Small intestine (tissue), 7 donors: ENCODE results near the gene SORBS1. TPM values are rescaled to one million over a fixed set of nuclear protein-coding genes. Genes with fewer than 3 reads are reported as not detected.
A peak's percentile ranks its signal among the peaks of the same experiment; 100 is the strongest.

ENCODE experiments used
- DNase-seq, 2 donors: peaks; one replicate each; pipeline versions ENCODE4 v3.0.0 to v3.0.0-alpha.2; 2013
- FAIRE-seq: peaks from 2 replicates; lab custom pipeline; 2012; peaks lifted over from hg19 to GRCh38; lab: Jason Lieb, UNC
- H3K27ac ChIP-seq, 3 donors: one replicate each; pipeline ENCODE4 v1.5.1; 2013; ENCODE audit warnings: low read length in 2 of 3, mild to moderate bottlenecking in 2 of 3, control low read depth in 1 of 3, inconsistent platforms in 1 of 3, low read depth in 1 of 3, moderate library complexity in 1 of 3
- H3K27me3 ChIP-seq, 3 donors: one replicate each; pipeline ENCODE4 v1.6.1; 2013; ENCODE audit warnings: low read length in 3 of 3, inconsistent platforms in 1 of 3; ENCODE audit not compliant: control insufficient read depth in 3 of 3, insufficient read depth in 3 of 3
- H3K36me3 ChIP-seq, 3 donors: one replicate each; pipeline ENCODE4 v1.6.1; 2013; ENCODE audit warnings: low read length in 3 of 3, inconsistent platforms in 1 of 3, low read depth in 1 of 3, mild to moderate bottlenecking in 1 of 3, moderate library complexity in 1 of 3; ENCODE audit not compliant: control insufficient read depth in 3 of 3, insufficient read depth in 2 of 3
- H3K4me1 ChIP-seq, 3 donors: one replicate each; pipeline ENCODE4 v1.6.1; 2013; ENCODE audit warnings: low read length in 2 of 3, inconsistent platforms in 1 of 3, low read depth in 1 of 3, mild to moderate bottlenecking in 1 of 3, moderate library complexity in 1 of 3; ENCODE audit not compliant: control insufficient read depth in 3 of 3, insufficient read depth in 2 of 3
- H3K4me3 ChIP-seq, 3 donors: one replicate each; pipeline ENCODE4 v1.5.1; 2013; ENCODE audit warnings: low read length in 3 of 3, control low read depth in 1 of 3, inconsistent platforms in 1 of 3, low read depth in 1 of 3, mild to moderate bottlenecking in 1 of 3, moderate library complexity in 1 of 3
- H3K9me3 ChIP-seq, 2 donors: one replicate each; pipeline ENCODE4 v1.6.1; 2013; ENCODE audit warnings: low read depth in 1 of 2, low read length in 1 of 2; ENCODE audit not compliant: control insufficient read depth in 2 of 2, insufficient read depth in 1 of 2
- WGBS, 3 donors: extraction: QIAGEN DNeasy Blood & Tissue Kit; methylation state at CpG; one replicate each; pipeline ENCODE4 v1.1.7; 2013; 5-methylcytosine and 5-hydroxymethylcytosine counted together
- polyA plus RNA-seq, 4 donors: library from polyadenylated mRNA; stranded (reverse) in 3 of 4; unstranded in 1 of 4; fragments of 200-250 nt in 3 of 4; fragments of 120-200 nt in 1 of 4; gene quantifications; one replicate each; pipeline versions ENCODE4 v1.2.1 to v1.2.3, GENCODE V29; 2013
- donor health status: healthy with polysubstance abuse.
- donor health status: control.
- donor health status: control.
- donor health status: Bipolar disorder and iron deficiency.
- donor health status: healthy.

Gene SORBS1
- polyA plus RNA-seq, 4 donors: 4.9 to 35.5 (median 20.1) TPM

DNA sequence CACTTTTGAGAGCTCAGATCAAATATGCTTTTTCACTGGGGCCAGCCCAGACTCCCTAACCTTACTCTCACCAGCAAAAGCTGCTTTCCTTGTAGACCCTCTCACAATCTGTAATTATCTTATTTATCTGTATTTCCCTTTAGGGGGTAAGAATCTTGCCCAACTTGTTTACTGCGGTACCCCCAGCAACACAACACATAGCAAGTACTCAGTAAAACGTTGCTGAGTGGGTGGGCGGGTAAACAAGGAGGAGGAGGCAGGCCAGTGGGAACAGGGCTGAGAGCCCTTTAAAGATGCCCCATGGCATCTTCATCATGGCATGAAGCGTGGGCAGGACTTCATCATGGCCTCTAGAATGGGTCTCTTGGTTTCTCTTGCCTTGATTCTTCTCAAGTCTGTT, 64.2 kb downstream of the SORBS1 start:
- Histone ChIP-seq H3K4me1 (peaks cover 0 to 23% (median 0%) of the 10 kb centered on the region in 3 donors), H3K9me3 (no peaks in the 10 kb centered on the region), H3K36me3 (peaks cover 0 to 15% (median 0%) of the 10 kb centered on the region in 3 donors), H3K27ac (no peak overlapping the region), H3K4me3 (no peak overlapping the region), H3K27me3 (no peaks in the 10 kb centered on the region)
- WGBS, 3 donors: 60 to 69% (median 69%) methylated on average over 4 of the region's 4 CpGs
- DNase-seq (no peak), FAIRE-seq (no peak)

GRCh38 chr10:95496246-95496911, 64.8 kb downstream of the SORBS1 start:
- Histone ChIP-seq H3K4me1 (peaks cover 0 to 17% (median 0%) of the 10 kb centered on the region in 3 donors), H3K4me3 (no peak overlapping the region), H3K36me3 (peaks cover 0 to 15% (median 0%) of the 10 kb centered on the region in 3 donors), H3K27me3 (no peaks in the 10 kb centered on the region), H3K9me3 (no peaks in the 10 kb centered on the region), H3K27ac (no peak overlapping the region)
- DNase-seq (no peak), FAIRE-seq (no peak)
- WGBS, 3 donors: 65 to 69% (median 69%) methylated on average over 2 of the region's 2 CpGs

- Histone ChIP-seq H3K9me3 (no peaks in the 10 kb centered on the region), H3K4me1 (peaks cover 0 to 13% (median 0%) of the 10 kb centered on the region in 3 donors), H3K27ac (peak overlapping the region in 2 of 3 donors; percentile 32 to 66), H3K36me3 (peaks cover 0 to 18% (median 0%) of the 10 kb centered on the region in 3 donors), H3K4me3 (no peak overlapping the region), H3K27me3 (no peaks in the 10 kb centered on the region)
- 72 to 88% (median 87%) methylated on average over 2 of the region's 2 CpGs for WGBS, 3 donors
- DNase-seq (no peak), FAIRE-seq (no peak)
Observed at GRCh38 chr10:95493862-95494261, 67.3 kb downstream of the SORBS1 start.

- FAIRE-seq (no peak), DNase-seq (no peak)
- Histone ChIP-seq H3K4me1 (peaks cover 0 to under 1% (median 0%) of the 10 kb centered on the region in 3 donors), H3K27me3 (no peaks in the 10 kb centered on the region), H3K4me3 (no peak overlapping the region), H3K36me3 (peaks cover 0 to 19% (median 0%) of the 10 kb centered on the region in 3 donors), H3K27ac (no peak overlapping the region), H3K9me3 (no peaks in the 10 kb centered on the region)
Observed at GRCh38 chr10:95487994-95488393, 73.2 kb downstream of the SORBS1 start.

GRCh38 chr10:95485056-95485844, 75.9 kb downstream of the SORBS1 start:
- H3K4me1 ChIP-seq: peaks cover 2 to 23% (median 3%) of the 10 kb centered on the region in 3 donors
- no peak overlapping the region for H3K27ac ChIP-seq
- WGBS, 3 donors: 77 to 84% (median 80%) methylated on average over 4 of the region's 4 CpGs
- DNase-seq: no peak
- H3K36me3 ChIP-seq: peaks cover 0 to 12% (median 0%) of the 10 kb centered on the region in 3 donors
- no peaks in the 10 kb centered on the region for H3K9me3 ChIP-seq
- no peak overlapping the region for H3K4me3 ChIP-seq
- no peak for FAIRE-seq
- H3K27me3 ChIP-seq: no peaks in the 10 kb centered on the region

DNA sequence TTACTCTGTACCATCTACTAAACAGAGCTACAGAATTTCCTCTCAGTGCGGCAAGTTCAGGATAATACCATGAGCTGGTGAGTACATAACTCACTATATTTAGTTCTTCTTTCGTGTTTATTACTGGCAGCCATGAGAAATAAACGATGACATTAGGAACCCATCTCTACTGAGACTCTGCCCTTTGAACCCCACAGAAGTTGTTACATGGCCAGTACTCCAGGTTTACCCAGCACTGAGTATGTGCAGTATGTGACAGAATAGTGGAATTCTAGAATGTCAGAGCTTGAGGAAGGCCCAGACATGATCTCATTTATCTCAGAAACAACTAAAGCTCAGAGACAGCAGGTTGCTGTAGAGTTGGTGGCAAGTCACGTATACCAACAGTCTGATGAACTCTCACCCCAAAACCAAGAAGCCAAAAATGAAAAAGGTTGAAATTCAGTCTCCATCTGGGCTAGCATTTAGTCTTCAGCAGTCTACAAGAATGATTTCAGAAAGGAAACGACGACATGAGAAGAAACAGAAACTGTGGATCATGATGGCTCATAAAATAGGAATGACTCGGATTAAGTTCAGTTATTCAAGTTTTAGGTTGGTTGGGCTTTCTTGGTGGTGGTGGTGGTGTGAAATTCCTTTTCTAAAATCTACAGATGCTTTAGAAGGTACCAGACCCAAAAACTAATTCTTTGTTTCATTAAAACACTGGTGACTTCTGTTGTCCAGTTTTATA, 78.5 kb downstream of the SORBS1 start:
- no peaks in the 10 kb centered on the region for H3K27me3 ChIP-seq
- H3K9me3 ChIP-seq: no peaks in the 10 kb centered on the region
- WGBS, 3 donors: 81 to 88% (median 85%) methylated on average over 7 of the region's 7 CpGs
- H3K4me1 ChIP-seq: peaks cover 2 to 44% (median 7%) of the 10 kb centered on the region in 3 donors
- no peak for DNase-seq
- no peak for FAIRE-seq
- H3K36me3 ChIP-seq: peaks cover 0 to 7% (median 0%) of the 10 kb centered on the region in 3 donors
- H3K4me3 ChIP-seq: no peak overlapping the region
- H3K27ac ChIP-seq: no peak overlapping the region

DNA sequence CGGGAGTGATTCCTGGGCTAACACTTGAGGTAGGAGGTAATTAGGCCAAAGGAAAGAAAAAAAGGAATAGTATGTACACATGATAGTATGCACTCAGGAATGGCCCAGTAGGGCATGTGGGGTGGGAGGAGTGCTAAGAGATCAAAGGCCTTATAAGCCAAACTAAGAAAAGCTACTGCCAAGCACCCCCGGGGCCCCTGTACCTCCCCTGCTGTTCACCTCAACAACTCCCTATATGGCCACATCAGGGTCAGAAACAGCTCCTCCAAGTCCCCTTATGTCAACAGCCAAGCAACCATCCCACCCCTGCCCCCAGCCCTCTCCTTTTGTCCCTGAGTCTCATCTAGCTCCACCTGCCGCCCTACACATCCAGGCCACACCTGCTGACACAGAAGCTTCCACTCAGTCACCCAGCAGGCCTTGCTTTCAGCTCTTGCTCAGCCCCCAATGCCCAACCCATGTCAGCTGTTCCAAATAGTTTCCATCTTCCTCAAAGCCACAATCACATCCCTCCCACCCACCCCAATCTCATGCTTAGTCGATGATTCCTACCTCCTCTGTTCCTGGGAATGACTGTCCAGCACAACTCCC, 80.2 kb downstream of the SORBS1 start:
- Histone ChIP-seq H3K36me3 (peaks cover 0 to 6% (median 0%) of the 10 kb centered on the region in 3 donors), H3K4me3 (no peak overlapping the region), H3K27me3 (no peaks in the 10 kb centered on the region), H3K4me1 (peaks cover 7 to 61% (median 8%) of the 10 kb centered on the region in 3 donors), H3K9me3 (no peaks in the 10 kb centered on the region), H3K27ac (peak overlapping the region; percentile 14 to 83 (median 68))
- no peak for FAIRE-seq
- 30 to 58% (median 50%) methylated on average over 4 of the region's 4 CpGs for WGBS, 3 donors
- peak in 1 of 2 donors; percentile 77 for DNase-seq
